ENCODE measurements around the gene CDK16. TPM values are rescaled to one million over a fixed set of nuclear protein-coding genes. Genes with fewer than 3 reads are reported as not detected.

Gene CDK16
- polyA plus RNA-seq, 1 of the 3 experiments (the other 2 are of a cell fraction) = 116 TPM

DNA sequence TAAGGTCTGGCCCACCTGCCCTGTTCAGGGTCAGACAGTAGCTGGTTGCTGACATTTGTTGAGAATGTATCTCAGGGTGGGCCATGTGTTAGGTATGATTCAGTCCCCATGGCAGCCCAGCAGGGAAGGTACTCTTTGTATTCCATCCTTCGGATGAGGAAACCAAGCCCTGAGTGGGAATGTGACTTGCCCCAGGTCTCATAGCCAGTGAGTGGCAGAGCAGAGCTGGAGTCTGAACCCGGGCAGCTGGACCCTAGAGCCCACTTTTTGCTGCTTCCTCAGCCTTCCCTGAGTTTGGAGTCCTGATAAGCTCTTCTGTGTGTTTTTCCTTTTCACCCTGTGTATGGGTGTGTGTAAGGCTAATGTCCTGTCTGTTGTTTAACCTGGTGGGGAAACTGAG is 46.5 kb upstream of the CDK16 start:
- Histone ChIP-seq H3K9ac (no peak overlapping the region), H3K4me3 (ENCODE audit: low read depth in 2 of 2, low read length in 1 of 2) (no peak overlapping the region), H4K20me1 (ENCODE audit: insufficient read depth) (no peaks in the 10 kb centered on the region), H3F3A (replicated peaks; ENCODE audit: insufficient read depth) (no peaks in the 10 kb centered on the region), H3K4me2 (no peak overlapping the region), H3K9me3 (no peaks in the 10 kb centered on the region), H3K9me2 (no peaks in the 10 kb centered on the region), H3K79me2 (ENCODE audit: insufficient read depth) (peaks cover 7% of the 10 kb centered on the region), H3K4me1 (ENCODE audit: control insufficient read depth in 1 of 2, insufficient read depth in 2 of 2, low read depth in 1 of 2, low read length in 1 of 2) (no peaks in the 10 kb centered on the region), H2AFZ (ENCODE audit: low read depth) (no peak overlapping the region), H3K27ac (ENCODE audit: low read depth in 2 of 2, low read length in 1 of 2) (no peak overlapping the region), H3K36me3 (replicated peaks in 1 of 2; ENCODE audit: control insufficient read depth in 1 of 2, insufficient read depth in 2 of 2, low read length in 1 of 2) (peaks cover 0 to 14% of the 10 kb centered on the region in 2 experiments), H3K27me3 (ENCODE audit: insufficient read depth) (peaks cover 35% of the 10 kb centered on the region; the same call in 1 of the 2 replicates)
- DNase-seq = no peak
- WGBS (ENCODE audit: low lambda C conversion rate) = 19% methylated on average over 2 of the region's 2 CpGs
- no peak for TF ChIP-seq MXI1 (IDR thresholded peaks at IDR 0.05; ENCODE audit: low read depth, low read length)
- TF ChIP-seq, protein P1, sequence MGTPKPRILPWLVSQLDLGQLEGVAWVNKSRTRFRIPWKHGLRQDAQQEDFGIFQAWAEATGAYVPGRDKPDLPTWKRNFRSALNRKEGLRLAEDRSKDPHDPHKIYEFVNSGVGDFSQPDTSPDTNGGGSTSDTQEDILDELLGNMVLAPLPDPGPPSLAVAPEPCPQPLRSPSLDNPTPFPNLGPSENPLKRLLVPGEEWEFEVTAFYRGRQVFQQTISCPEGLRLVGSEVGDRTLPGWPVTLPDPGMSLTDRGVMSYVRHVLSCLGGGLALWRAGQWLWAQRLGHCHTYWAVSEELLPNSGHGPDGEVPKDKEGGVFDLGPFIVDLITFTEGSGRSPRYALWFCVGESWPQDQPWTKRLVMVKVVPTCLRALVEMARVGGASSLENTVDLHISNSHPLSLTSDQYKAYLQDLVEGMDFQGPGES (IDR thresholded peaks at IDR 0.05; ENCODE audit: low read depth, low read length) = no peak
- TF ChIP-seq, protein P2, sequence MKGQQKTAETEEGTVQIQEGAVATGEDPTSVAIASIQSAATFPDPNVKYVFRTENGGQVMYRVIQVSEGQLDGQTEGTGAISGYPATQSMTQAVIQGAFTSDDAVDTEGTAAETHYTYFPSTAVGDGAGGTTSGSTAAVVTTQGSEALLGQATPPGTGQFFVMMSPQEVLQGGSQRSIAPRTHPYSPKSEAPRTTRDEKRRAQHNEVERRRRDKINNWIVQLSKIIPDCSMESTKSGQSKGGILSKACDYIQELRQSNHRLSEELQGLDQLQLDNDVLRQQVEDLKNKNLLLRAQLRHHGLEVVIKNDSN (IDR thresholded peaks at IDR 0.05; ENCODE audit: borderline replicate concordance, low read depth) = no peak
- no peak for TF ChIP-seq TCF12 (IDR thresholded peaks at IDR 0.05)
- TF ChIP-seq EP300 (IDR thresholded peaks at IDR 0.05; ENCODE audit: borderline replicate concordance in 1 of 2, low read depth in 1 of 2, low read length in 1 of 2) = no peak
- ChIA-PET CTCF (no interaction called here), POLR2A (no interaction called here)

DNA sequence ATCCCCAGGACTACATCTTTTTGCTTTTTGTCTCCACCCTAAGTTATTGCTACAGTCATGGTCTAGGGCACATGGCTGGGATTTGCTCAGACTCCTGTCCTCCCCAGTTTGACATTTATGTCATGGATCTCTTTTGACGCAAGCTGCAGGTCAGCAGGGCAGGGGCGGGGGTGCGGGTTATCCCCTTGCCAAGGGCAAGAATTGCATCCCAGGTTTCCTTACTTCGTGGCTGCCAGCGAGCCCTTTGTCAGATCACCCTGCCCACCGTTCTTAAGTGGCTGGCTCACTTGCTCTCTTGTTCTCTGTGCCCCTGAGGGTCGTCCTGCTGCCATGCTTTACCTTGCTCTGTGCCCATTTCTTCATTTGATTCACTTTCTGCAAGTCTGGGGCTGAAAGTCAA is 45.9 kb upstream of the CDK16 start:
- TF ChIP-seq GABPA (IDR thresholded peaks at IDR 0.05; ENCODE audit: low read depth) (no peak), TEAD4 (IDR thresholded peaks at IDR 0.05; ENCODE audit: borderline replicate concordance, insufficient read depth) (no peak), NRF1 (IDR thresholded peaks at IDR 0.05; ENCODE audit: low read depth, low read length) (no peak), RAD21 (IDR thresholded peaks at IDR 0.05; ENCODE audit: low read length) (no peak), EZH2phosphoT487 (IDR thresholded peaks at IDR 0.05; ENCODE audit: borderline replicate concordance, low read depth) (no peak), TCF12 (IDR thresholded peaks at IDR 0.05) (no peak), EP300 (IDR thresholded peaks at IDR 0.05; ENCODE audit: borderline replicate concordance in 1 of 2, low read depth in 1 of 2, low read length in 1 of 2) (no peak), TAF1 (IDR thresholded peaks at IDR 0.05; ENCODE audit: borderline replicate concordance, low read depth, low read length) (no peak), RCOR1 (IDR thresholded peaks at IDR 0.05; ENCODE audit: low read length) (no peak)
- DNase-seq = no peak
- POLR2A ChIA-PET = no interaction called here

More for the DNA sequence above, 45.9 kb upstream of the CDK16 start:
- WGBS (ENCODE audit: low lambda C conversion rate) = 57% methylated on average over 6 of the region's 7 CpGs
- H3K9ac ChIP-seq = no peak overlapping the region
- no peaks in the 10 kb centered on the region for H4K20me1 ChIP-seq (ENCODE audit: insufficient read depth)
- H3K36me3 ChIP-seq (replicated peaks in 1 of 2; ENCODE audit: control insufficient read depth in 1 of 2, insufficient read depth in 2 of 2, low read length in 1 of 2) = peaks cover 0 to 14% of the 10 kb centered on the region in 2 experiments
- H3K79me2 ChIP-seq (ENCODE audit: insufficient read depth) = peaks cover 6% of the 10 kb centered on the region; the same call in 1 of the 2 replicates
- H3K4me2 ChIP-seq = no peak overlapping the region
- no peak overlapping the region for H3K4me3 ChIP-seq (ENCODE audit: low read depth in 2 of 2, low read length in 1 of 2)
- H3K9me2 ChIP-seq = no peaks in the 10 kb centered on the region
- H2AFZ ChIP-seq (ENCODE audit: low read depth) = no peak overlapping the region
- peaks cover 38% of the 10 kb centered on the region; the same call in 1 of the 2 replicates for H3K27me3 ChIP-seq (ENCODE audit: insufficient read depth)
- no peaks in the 10 kb centered on the region for H3F3A ChIP-seq (replicated peaks; ENCODE audit: insufficient read depth)
- CTCF ChIA-PET = no interaction called here
- H3K27ac ChIP-seq (ENCODE audit: low read depth in 2 of 2, low read length in 1 of 2) = no peak overlapping the region
- H3K4me1 ChIP-seq (ENCODE audit: control insufficient read depth in 1 of 2, insufficient read depth in 2 of 2, low read depth in 1 of 2, low read length in 1 of 2) = no peaks in the 10 kb centered on the region
- H3K9me3 ChIP-seq = no peaks in the 10 kb centered on the region

Measured in SK-N-SH (cell line).